Measurements from ENCODE around the gene TMEM108. TPM values are rescaled to one million over a fixed set of nuclear protein-coding genes. Genes with fewer than 3 reads are reported as not detected.

The TMEM108 gene
- total RNA-seq, 1 donor from 2014 or later: 6.1 TPM

DNA sequence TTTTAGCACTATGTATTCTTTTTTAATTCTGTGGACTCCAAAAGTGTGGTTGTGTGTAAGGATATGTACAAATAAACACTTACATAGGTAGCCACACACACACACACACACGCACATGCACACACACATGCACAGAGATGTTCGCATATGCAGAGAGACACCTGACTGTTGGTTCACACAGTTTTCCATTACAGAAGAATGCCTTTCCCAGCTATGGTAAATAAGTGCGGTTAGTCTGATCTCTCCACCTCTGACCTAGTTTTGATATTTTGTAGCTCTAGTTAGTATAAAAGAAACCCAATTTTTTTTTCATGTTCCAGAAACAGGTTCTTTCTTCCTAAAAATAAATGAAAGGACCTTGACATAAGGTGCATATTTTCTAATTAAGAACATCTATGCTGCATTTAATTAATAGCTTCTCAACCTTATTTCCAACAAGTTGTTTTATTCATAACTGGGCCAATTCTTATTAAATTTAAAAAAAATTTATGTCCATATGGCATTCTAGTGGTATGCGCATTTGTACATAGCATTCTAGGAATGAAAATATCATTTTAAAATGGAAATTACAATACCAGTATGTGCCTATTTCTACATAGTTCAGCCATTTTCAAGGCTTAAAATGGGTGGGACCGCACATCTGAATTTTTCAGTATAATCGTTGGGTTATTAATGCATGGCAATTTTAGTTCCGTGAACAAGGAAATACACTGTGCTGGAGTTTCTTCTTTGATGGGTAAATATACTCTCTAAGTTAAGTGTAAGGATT, 27.2 kb downstream of the TMEM108 start:
- no peak overlapping the region for H3K27ac Mint-ChIP-seq
- TF ChIP-seq, protein P1, sequence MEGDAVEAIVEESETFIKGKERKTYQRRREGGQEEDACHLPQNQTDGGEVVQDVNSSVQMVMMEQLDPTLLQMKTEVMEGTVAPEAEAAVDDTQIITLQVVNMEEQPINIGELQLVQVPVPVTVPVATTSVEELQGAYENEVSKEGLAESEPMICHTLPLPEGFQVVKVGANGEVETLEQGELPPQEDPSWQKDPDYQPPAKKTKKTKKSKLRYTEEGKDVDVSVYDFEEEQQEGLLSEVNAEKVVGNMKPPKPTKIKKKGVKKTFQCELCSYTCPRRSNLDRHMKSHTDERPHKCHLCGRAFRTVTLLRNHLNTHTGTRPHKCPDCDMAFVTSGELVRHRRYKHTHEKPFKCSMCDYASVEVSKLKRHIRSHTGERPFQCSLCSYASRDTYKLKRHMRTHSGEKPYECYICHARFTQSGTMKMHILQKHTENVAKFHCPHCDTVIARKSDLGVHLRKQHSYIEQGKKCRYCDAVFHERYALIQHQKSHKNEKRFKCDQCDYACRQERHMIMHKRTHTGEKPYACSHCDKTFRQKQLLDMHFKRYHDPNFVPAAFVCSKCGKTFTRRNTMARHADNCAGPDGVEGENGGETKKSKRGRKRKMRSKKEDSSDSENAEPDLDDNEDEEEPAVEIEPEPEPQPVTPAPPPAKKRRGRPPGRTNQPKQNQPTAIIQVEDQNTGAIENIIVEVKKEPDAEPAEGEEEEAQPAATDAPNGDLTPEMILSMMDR (IDR thresholded peaks at IDR 0.05; ENCODE audit: unreplicated experiment): no peak
- H3K36me3 Mint-ChIP-seq (ENCODE audit: insufficient read depth): no peaks in the 10 kb centered on the region

DNA sequence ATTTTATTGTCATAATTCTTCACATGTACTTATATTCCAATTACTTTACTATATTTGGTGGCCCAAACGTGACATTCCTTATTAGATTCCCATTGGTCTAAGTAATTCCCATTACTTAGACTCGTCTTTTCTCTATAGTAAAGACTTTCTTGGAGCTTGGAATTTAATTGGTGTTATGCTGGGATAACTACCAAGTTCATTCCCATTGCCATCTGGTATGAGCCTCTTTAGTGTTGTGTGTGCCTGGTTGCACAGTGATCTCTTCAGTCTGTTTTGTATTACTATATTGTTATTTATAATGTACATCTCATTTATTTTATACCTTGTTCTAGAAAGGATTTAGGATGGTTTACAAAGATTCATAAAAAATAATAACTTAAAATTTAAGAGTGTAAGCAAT, 27.8 kb downstream of the TMEM108 start:
- no peak for DNase-seq (ENCODE audit: low spot score, unreplicated experiment)
- Mint-ChIP-seq H3K27me3 (no peaks in the 10 kb centered on the region), H3K4me1 (ENCODE audit: low read depth) (no peaks in the 10 kb centered on the region), H3K27ac (no peak overlapping the region), H3K36me3 (ENCODE audit: insufficient read depth) (no peaks in the 10 kb centered on the region), H3K4me3 (ENCODE audit: low read depth) (no peak overlapping the region), H3K9me3 (ENCODE audit: low read depth) (no peaks in the 10 kb centered on the region)
- TF ChIP-seq, protein P1 (IDR thresholded peaks at IDR 0.05; ENCODE audit: unreplicated experiment): no peak

More for the DNA sequence above, 27.2 kb downstream of the TMEM108 start:
- Mint-ChIP-seq H3K4me1 (ENCODE audit: low read depth) (peaks cover under 1% of the 10 kb centered on the region), H3K27me3 (no peaks in the 10 kb centered on the region), H3K4me3 (ENCODE audit: low read depth) (no peak overlapping the region), H3K9me3 (ENCODE audit: low read depth) (no peaks in the 10 kb centered on the region)
- no peak for DNase-seq (ENCODE audit: low spot score, unreplicated experiment)

DNA sequence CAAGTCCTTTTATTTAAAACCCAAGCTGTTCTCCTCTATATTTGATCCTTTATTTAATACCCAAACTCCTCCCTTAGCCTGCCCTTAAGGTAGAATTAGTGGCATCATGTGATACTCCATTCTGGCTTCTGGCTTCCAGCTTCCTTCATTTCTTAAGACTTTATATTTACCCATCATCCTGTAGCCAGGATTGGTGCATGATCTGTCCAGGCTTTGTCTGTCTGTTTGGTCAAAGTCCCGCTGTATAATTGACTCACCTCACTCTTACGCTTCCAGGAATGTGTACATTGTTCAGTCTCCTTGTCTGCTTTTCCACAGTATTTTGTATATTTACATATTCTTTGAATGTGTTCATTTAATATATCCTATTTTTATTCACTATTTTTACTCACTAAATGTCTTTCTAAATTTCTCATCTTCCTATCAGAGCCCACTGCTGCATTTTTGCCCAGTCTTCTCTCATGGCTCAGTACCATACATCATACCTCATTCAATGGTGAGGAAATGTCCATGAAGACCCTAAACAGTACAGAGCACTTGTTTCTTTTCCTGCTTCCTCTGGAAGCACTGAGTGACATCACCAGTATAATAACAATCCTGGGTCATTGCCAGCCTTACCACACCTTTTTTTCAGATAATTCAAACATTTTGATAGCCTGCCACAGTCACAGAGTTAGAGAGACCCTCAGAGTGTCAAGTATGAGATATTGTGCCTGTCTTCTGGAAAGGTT, 31.5 kb downstream of the TMEM108 start:
- no peaks in the 10 kb centered on the region for H3K4me1 Mint-ChIP-seq (ENCODE audit: low read depth)
- H3K27ac Mint-ChIP-seq: no peak overlapping the region
- TF ChIP-seq, protein P1 (IDR thresholded peaks at IDR 0.05; ENCODE audit: unreplicated experiment): no peak
- H3K27me3 Mint-ChIP-seq: no peaks in the 10 kb centered on the region
- no peak overlapping the region for H3K4me3 Mint-ChIP-seq (ENCODE audit: low read depth)
- H3K36me3 Mint-ChIP-seq (ENCODE audit: insufficient read depth): no peaks in the 10 kb centered on the region
- H3K9me3 Mint-ChIP-seq (ENCODE audit: low read depth): no peaks in the 10 kb centered on the region
- no peak for DNase-seq (ENCODE audit: low spot score, unreplicated experiment)

DNA sequence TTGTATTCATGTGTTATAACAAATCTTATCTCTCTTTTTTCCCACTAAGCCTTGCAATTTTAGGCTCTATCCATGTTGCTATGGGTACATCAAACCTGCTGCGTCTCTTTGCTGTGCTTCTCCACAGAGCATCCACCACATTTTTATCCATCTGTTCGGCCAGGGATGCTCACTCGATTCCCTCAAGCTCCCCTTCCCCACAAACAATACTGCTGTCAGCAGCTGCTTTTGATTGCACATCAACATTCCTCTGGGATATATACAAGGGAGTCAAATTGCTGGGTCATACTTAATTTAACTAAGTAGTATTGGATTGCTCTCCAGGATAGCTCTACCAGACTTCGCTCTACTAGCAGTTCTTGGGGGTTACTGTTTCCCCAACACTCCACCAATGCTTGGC, 36.8 kb downstream of the TMEM108 start:
- H3K27me3 Mint-ChIP-seq: no peaks in the 10 kb centered on the region
- no peak overlapping the region for H3K27ac Mint-ChIP-seq
- no peaks in the 10 kb centered on the region for H3K36me3 Mint-ChIP-seq (ENCODE audit: insufficient read depth)
- H3K9me3 Mint-ChIP-seq (ENCODE audit: low read depth): no peaks in the 10 kb centered on the region
- DNase-seq (ENCODE audit: low spot score, unreplicated experiment): no peak
- no peak overlapping the region for H3K4me3 Mint-ChIP-seq (ENCODE audit: low read depth)
- H3K4me1 Mint-ChIP-seq (ENCODE audit: low read depth): no peaks in the 10 kb centered on the region
- TF ChIP-seq, protein P1 (IDR thresholded peaks at IDR 0.05; ENCODE audit: unreplicated experiment): no peak

DNA sequence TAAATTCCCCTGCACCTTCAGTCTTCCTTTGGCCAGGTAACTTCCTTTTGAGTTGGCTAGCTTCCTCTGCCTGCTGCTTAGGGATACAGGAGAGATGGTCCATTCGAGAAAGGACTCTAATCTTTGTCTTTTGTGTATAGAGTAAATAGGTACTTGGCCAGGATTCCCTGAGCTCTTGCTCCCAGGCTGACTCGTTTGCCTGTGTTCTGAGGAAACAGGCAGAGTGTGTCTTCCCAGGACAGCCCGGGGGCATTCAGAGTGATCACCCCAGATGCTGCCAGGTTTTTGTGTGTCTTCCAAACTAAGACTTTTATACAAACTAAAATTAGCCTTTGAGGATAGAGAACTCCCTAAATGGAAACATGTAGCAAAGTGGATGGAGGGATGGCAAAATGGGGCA, 39.5 kb downstream of the TMEM108 start:
- TF ChIP-seq, protein P1 (IDR thresholded peaks at IDR 0.05; ENCODE audit: unreplicated experiment): no peak
- Mint-ChIP-seq H3K27ac (no peak overlapping the region), H3K4me3 (ENCODE audit: low read depth) (no peak overlapping the region), H3K4me1 (ENCODE audit: low read depth) (no peaks in the 10 kb centered on the region), H3K36me3 (ENCODE audit: insufficient read depth) (peaks cover 4% of the 10 kb centered on the region), H3K9me3 (ENCODE audit: low read depth) (peaks cover 5% of the 10 kb centered on the region), H3K27me3 (no peaks in the 10 kb centered on the region)
- DNase-seq (ENCODE audit: low spot score, unreplicated experiment): no peak
